HL-60 (cell line): ENCODE data around the gene CCDC121.

Source experiments
- DNase-seq, 2 experiments: peaks; one replicate each; pipeline ENCODE4 v3.0.0-alpha.2; 2010 to 2020; ENCODE audit warnings: low read depth in 1 of 2, low spot score in 1 of 2
- H3K27ac ChIP-seq: fragments of 250-450 bp; sonication (Bioruptor Pico); replicated peaks from 2 replicates; pipeline ENCODE4 v1.5.1; 2020; ENCODE audit warnings: mild to moderate bottlenecking, moderate library complexity
- H3K27me3 ChIP-seq: fragments of 250-450 bp; sonication (Bioruptor Pico); 2 replicates; pipeline ENCODE4 v1.5.1; 2021; ENCODE audit warnings: mild to moderate bottlenecking, moderate library complexity; ENCODE audit not compliant: insufficient read depth, poor library complexity, severe bottlenecking
- H3K4me3 ChIP-seq: replicated peaks from 2 replicates; pipeline ENCODE4 v1.5.1; 2011; ENCODE audit warnings: mild to moderate bottlenecking, control low read depth, low read length; ENCODE audit not compliant: insufficient read depth
- GABPA ChIP-seq: IDR thresholded peaks from 2 replicates; pipeline ENCODE4 v1.6.1; 2012; ENCODE audit warnings: low read depth
- POLR2AphosphoS5 ChIP-seq: IDR thresholded peaks from 2 replicates; pipeline ENCODE4 v1.6.1; 2012; ENCODE audit warnings: low read depth
- SPI1 ChIP-seq: IDR thresholded peaks from 2 replicates; pipeline ENCODE4 v1.6.1; 2012; ENCODE audit warnings: low read depth, mild to moderate bottlenecking, borderline replicate concordance
- TF ChIP-seq, protein P1 (sequence below): IDR thresholded peaks from one replicate; pipeline ENCODE4 v1.5.1; 2011; ENCODE audit warnings: low read length, control low read depth, inconsistent platforms; ENCODE audit not compliant: insufficient read depth
- TF ChIP-seq, protein P2 (sequence below): IDR thresholded peaks from 2 replicates; pipeline ENCODE4 v1.6.1; 2012; ENCODE audit warnings: low read depth; ENCODE audit not compliant: insufficient replicate concordance

CCDC121 gene

DNA sequence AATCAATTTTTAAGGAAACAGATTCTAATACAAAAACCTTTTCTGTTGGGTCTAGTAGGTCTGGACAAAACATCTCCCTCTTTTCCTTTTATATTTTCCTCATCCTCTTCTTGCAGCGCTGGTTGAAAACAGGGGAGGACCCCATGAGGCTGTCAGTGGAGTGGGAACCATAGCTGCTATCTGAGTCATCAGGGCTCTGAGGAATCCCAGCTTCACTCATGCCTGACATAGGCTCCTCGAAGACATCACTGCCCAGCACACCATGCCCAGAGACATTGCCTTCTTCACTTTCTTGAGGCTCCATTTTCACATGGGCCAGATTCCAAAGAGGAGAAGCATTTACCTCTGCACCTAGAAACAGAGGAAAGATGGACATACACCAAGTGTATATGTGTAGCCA, 24.6 kb upstream of the CCDC121 start:
- no peak overlapping the region for H3K27ac ChIP-seq
- no peak for TF ChIP-seq GABPA
- TF ChIP-seq, protein P1, sequence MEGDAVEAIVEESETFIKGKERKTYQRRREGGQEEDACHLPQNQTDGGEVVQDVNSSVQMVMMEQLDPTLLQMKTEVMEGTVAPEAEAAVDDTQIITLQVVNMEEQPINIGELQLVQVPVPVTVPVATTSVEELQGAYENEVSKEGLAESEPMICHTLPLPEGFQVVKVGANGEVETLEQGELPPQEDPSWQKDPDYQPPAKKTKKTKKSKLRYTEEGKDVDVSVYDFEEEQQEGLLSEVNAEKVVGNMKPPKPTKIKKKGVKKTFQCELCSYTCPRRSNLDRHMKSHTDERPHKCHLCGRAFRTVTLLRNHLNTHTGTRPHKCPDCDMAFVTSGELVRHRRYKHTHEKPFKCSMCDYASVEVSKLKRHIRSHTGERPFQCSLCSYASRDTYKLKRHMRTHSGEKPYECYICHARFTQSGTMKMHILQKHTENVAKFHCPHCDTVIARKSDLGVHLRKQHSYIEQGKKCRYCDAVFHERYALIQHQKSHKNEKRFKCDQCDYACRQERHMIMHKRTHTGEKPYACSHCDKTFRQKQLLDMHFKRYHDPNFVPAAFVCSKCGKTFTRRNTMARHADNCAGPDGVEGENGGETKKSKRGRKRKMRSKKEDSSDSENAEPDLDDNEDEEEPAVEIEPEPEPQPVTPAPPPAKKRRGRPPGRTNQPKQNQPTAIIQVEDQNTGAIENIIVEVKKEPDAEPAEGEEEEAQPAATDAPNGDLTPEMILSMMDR: no peak
- TF ChIP-seq, protein P2, sequence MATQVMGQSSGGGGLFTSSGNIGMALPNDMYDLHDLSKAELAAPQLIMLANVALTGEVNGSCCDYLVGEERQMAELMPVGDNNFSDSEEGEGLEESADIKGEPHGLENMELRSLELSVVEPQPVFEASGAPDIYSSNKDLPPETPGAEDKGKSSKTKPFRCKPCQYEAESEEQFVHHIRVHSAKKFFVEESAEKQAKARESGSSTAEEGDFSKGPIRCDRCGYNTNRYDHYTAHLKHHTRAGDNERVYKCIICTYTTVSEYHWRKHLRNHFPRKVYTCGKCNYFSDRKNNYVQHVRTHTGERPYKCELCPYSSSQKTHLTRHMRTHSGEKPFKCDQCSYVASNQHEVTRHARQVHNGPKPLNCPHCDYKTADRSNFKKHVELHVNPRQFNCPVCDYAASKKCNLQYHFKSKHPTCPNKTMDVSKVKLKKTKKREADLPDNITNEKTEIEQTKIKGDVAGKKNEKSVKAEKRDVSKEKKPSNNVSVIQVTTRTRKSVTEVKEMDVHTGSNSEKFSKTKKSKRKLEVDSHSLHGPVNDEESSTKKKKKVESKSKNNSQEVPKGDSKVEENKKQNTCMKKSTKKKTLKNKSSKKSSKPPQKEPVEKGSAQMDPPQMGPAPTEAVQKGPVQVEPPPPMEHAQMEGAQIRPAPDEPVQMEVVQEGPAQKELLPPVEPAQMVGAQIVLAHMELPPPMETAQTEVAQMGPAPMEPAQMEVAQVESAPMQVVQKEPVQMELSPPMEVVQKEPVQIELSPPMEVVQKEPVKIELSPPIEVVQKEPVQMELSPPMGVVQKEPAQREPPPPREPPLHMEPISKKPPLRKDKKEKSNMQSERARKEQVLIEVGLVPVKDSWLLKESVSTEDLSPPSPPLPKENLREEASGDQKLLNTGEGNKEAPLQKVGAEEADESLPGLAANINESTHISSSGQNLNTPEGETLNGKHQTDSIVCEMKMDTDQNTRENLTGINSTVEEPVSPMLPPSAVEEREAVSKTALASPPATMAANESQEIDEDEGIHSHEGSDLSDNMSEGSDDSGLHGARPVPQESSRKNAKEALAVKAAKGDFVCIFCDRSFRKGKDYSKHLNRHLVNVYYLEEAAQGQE: no peak
- TF ChIP-seq SPI1: no peak
- no peak for TF ChIP-seq POLR2AphosphoS5
- DNase-seq: no peak
- H3K27me3 ChIP-seq: no peaks in the 10 kb centered on the region
- H3K4me3 ChIP-seq: no peak overlapping the region

DNA sequence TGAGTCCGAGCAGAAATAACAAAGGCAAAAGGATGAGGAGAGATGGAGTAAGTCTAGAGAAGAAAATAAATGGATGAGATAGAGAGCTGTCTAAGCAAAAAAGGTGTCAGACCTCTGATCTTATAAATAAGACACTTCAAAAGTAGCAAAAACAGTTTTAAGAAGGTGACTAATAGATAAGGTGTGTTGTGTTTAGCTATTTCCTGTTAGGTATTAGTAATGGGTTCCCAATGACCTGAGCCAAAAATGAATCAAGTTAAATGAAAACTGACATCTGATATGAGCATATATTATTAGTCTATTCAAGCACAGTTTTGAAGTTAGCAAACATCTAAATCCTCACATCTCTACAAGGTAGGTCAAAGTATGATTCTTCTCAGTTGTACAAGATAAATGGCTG, 24.0 kb upstream of the CCDC121 start:
- H3K27me3 ChIP-seq: no peaks in the 10 kb centered on the region
- no peak for DNase-seq
- no peak overlapping the region for H3K27ac ChIP-seq
- H3K4me3 ChIP-seq: no peak overlapping the region
- TF ChIP-seq, protein P2: no peak
- TF ChIP-seq, protein P1: no peak
- TF ChIP-seq SPI1: no peak
- TF ChIP-seq GABPA: no peak
- TF ChIP-seq POLR2AphosphoS5: no peak

DNA sequence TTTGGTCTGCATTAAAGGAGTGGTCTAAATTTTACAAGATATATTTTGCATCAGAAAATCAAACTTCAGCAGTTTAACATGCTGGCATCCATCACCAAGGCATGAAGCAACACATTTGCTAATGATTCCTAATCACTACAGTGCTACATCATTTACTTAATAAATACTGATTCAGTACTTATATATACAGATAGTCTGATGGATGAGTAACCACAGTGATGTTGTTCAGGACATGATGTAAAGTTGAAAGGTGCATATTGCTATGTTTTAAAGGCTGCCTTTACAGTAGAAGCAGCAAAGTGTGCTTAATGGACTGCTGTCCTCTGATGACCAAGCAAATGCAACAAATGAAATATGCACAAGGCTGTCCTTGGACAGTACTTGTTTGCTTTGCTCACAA, 23.5 kb upstream of the CCDC121 start:
- H3K27ac ChIP-seq: no peak overlapping the region
- TF ChIP-seq POLR2AphosphoS5: no peak
- TF ChIP-seq, protein P1: no peak
- TF ChIP-seq SPI1: no peak
- TF ChIP-seq, protein P2: no peak
- TF ChIP-seq GABPA: no peak
- no peaks in the 10 kb centered on the region for H3K27me3 ChIP-seq
- H3K4me3 ChIP-seq: no peak overlapping the region
- no peak for DNase-seq
